Esophagus squamous epithelium (tissue), 4 donors: ENCODE measurements around the gene NRXN2.

Experiments
- POLR2A ChIP-seq, 4 donors: fragments of 450-650 bp; IDR thresholded peaks; one replicate each; pipeline ENCODE4 v1.6.1; 2017; ENCODE audit warnings: antibody characterized with exemption in 4 of 4, mild to moderate bottlenecking in 4 of 4, moderate library complexity in 3 of 4
- TF ChIP-seq, protein P1 (sequence below), 6 experiments: fragments of 450-650 bp in 4 of 6; fragments of 200-600 bp in 2 of 6; sonication (generic) in 2 of 6; IDR thresholded peaks; one replicate each; pipeline ENCODE4 v1.5.1; 2016 to 2019; ENCODE audit warnings: antibody characterized with exemption in 6 of 6, mild to moderate bottlenecking in 4 of 6, moderate library complexity in 4 of 6

DNA sequence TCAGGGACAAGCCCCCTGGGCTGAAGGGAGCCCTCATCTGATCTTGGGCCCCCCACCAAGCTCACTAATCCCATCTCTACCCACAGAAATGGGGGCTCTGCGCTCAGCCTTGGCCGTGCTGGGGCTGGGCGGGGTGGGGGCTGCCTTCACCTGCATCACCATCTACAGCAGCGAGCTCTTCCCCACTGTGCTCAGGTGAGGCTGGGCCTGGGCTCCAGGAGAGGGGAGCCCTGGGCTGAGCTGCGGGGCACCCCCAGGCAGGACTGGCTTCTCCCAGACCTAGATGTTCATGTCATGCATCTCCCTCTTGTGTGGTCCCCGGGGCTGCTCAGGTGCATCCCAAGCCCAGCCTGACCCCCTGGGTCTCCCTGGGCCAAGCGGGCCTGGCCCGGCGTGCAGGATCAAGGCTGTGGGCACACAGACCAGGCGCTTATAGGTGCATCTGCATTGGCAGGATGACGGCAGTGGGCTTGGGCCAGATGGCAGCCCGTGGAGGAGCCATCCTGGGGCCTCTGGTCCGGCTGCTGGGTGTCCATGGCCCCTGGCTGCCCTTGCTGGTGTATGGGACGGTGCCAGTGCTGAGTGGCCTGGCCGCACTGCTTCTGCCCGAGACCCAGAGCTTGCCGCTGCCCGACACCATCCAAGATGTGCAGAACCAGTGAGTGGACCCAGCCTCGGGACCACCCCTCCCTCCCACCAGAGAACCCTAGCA, 122.6 kb downstream of the NRXN2 start:
- TF ChIP-seq, protein P1, sequence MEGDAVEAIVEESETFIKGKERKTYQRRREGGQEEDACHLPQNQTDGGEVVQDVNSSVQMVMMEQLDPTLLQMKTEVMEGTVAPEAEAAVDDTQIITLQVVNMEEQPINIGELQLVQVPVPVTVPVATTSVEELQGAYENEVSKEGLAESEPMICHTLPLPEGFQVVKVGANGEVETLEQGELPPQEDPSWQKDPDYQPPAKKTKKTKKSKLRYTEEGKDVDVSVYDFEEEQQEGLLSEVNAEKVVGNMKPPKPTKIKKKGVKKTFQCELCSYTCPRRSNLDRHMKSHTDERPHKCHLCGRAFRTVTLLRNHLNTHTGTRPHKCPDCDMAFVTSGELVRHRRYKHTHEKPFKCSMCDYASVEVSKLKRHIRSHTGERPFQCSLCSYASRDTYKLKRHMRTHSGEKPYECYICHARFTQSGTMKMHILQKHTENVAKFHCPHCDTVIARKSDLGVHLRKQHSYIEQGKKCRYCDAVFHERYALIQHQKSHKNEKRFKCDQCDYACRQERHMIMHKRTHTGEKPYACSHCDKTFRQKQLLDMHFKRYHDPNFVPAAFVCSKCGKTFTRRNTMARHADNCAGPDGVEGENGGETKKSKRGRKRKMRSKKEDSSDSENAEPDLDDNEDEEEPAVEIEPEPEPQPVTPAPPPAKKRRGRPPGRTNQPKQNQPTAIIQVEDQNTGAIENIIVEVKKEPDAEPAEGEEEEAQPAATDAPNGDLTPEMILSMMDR (IDR thresholded peaks at IDR 0.05), result no peak
- TF ChIP-seq POLR2A (IDR thresholded peaks at IDR 0.05), result no peak
